Loucy (cell line): Measurements from ENCODE around the gene ALPI.

ENCODE experiments used
- H2AFZ ChIP-seq: fragments of 200-600 bp; sonication (generic); 2 replicates; pipeline ENCODE4 v1.6.0; 2016; ENCODE audit warnings: antibody characterized with exemption, mild to moderate bottlenecking, low read length, moderate library complexity
- H3F3A ChIP-seq: fragments of 200-600 bp; 2 replicates; pipeline ENCODE4 v1.6.0; 2016; ENCODE audit warnings: antibody characterized with exemption, low read depth, mild to moderate bottlenecking
- H3K27me3 ChIP-seq: fragments of 200-600 bp; sonication (generic); 2 replicates; pipeline ENCODE4 v1.6.1; 2014; ENCODE audit warnings: low read length, mild to moderate bottlenecking; ENCODE audit not compliant: insufficient read depth, poor library complexity, severe bottlenecking
- H3K36me3 ChIP-seq: fragments of 200-600 bp; sonication (generic); 2 replicates; pipeline ENCODE4 v1.6.1; 2016; ENCODE audit warnings: low read length; ENCODE audit not compliant: insufficient read depth
- H3K4me1 ChIP-seq: fragments of 200-600 bp; sonication (generic); 2 replicates; pipeline ENCODE4 v1.5.1; 2014; ENCODE audit warnings: low read length, mild to moderate bottlenecking; ENCODE audit not compliant: insufficient read depth, poor library complexity, severe bottlenecking
- H3K4me2 ChIP-seq: fragments of 200-600 bp; sonication (generic); 2 replicates; pipeline ENCODE4 v1.6.0; 2014; ENCODE audit warnings: antibody characterized with exemption, low read length, low read depth, mild to moderate bottlenecking; ENCODE audit not compliant: poor library complexity, severe bottlenecking
- H3K4me3 ChIP-seq: fragments of 200-600 bp; sonication (generic); 2 replicates; pipeline ENCODE4 v1.5.1; 2014; ENCODE audit warnings: low read length, mild to moderate bottlenecking, mixed read lengths; ENCODE audit not compliant: poor library complexity, severe bottlenecking
- H3K79me2 ChIP-seq: fragments of 200-600 bp; sonication (generic); 2 replicates; pipeline ENCODE4 v1.6.1; 2014; ENCODE audit warnings: low read length; ENCODE audit not compliant: insufficient read depth
- H3K9ac ChIP-seq: fragments of 200-600 bp; sonication (generic); 2 replicates; pipeline ENCODE4 v1.6.0; 2014; ENCODE audit warnings: mild to moderate bottlenecking, low read depth, low read length, moderate library complexity; ENCODE audit not compliant: poor library complexity, severe bottlenecking
- H3K9me2 ChIP-seq: fragments of 200-600 bp; sonication (generic); replicated peaks from 2 replicates; pipeline ENCODE4 v1.6.1; 2016; ENCODE audit warnings: low read depth, low read length, mixed read lengths
- H3K9me3 ChIP-seq: fragments of 200-600 bp; sonication (generic); 2 replicates; pipeline ENCODE4 v1.6.1; 2014; ENCODE audit warnings: mild to moderate bottlenecking, antibody characterized with exemption, low read length, low read depth; ENCODE audit not compliant: insufficient read depth
- H4K20me1 ChIP-seq: fragments of 200-600 bp; sonication (generic); 2 replicates; pipeline ENCODE4 v1.6.0; 2014; ENCODE audit warnings: antibody characterized with exemption, low read length, mild to moderate bottlenecking; ENCODE audit not compliant: insufficient read depth, poor library complexity, severe bottlenecking
- CTCF ChIP-seq: fragments of 200-600 bp; sonication (generic); conservative IDR thresholded peaks from 2 replicates; pipeline ENCODE4 v1.5.1; 2014; ENCODE audit warnings: mild to moderate bottlenecking, antibody characterized with exemption, low read length
- EZH2phosphoT487 ChIP-seq: fragments of 200-600 bp; IDR thresholded peaks from 2 replicates; pipeline ENCODE4 v1.6.1; 2018; ENCODE audit warnings: antibody characterized with exemption, mild to moderate bottlenecking, moderate library complexity, borderline replicate concordance

ALPI gene

DNA sequence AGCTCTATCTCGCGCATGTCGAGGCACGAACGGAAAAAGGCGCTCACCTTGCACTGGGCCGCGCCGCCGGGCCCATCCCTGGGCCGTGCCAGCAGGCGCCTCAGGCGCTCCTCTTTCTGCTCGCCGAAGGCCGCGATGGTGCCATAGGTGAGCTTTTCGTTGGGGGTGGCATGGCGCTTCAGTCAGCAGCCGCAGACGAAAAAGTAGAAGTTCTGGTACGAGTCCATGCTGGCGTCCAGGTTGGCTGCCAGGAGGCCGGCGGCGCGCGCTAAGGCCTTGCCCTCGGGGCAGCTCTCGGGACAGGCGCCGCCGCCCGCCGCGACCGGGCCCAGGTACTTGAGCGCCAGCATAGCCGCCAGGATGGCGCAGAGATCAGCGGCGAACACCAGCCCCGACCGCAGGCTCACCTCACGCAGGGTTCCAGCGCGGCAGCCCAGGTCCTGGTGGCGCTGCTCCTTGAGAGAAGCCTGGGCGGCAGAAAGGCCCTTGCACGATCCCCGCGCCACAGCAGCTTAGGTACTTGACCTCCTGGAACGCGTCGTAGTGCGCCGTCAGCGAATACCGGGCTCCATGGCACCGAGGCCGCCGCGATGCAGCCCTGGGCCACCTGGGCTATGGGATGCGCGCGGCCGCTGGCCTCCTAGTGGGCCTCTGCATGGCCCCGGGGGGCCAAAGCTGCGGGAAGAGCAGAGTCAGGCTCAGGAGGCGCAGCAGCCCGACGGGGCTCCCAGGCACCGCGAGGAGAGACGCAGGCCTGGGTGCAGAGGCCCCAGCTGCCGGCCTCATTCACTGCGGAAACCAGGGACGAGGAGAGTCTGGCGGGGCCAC, 36.5 kb upstream of the ALPI start:
- TF ChIP-seq CTCF: no peak
- TF ChIP-seq EZH2phosphoT487: no peak
- Histone ChIP-seq H3K4me1 (no peaks in the 10 kb centered on the region), H3K36me3 (no peaks in the 10 kb centered on the region), H3K9ac (no peak overlapping the region), H3K27me3 (no peaks in the 10 kb centered on the region), H3K9me2 (no peaks in the 10 kb centered on the region), H3F3A (no peaks in the 10 kb centered on the region), H3K4me2 (no peak overlapping the region), H3K79me2 (no peaks in the 10 kb centered on the region), H3K4me3 (no peak overlapping the region), H3K9me3 (peaks cover 7% of the 10 kb centered on the region; the same call in 1 of the 2 replicates), H2AFZ (no peak overlapping the region), H4K20me1 (no peaks in the 10 kb centered on the region)

- no peaks in the 10 kb centered on the region for H3K27me3 ChIP-seq
- TF ChIP-seq CTCF: no peak
- H4K20me1 ChIP-seq: no peaks in the 10 kb centered on the region
- no peaks in the 10 kb centered on the region for H3K9me2 ChIP-seq
- H3K4me1 ChIP-seq: no peaks in the 10 kb centered on the region
- H2AFZ ChIP-seq: no peak overlapping the region
- H3K9ac ChIP-seq: no peak overlapping the region
- no peak overlapping the region for H3K4me3 ChIP-seq
- no peaks in the 10 kb centered on the region for H3F3A ChIP-seq
- H3K79me2 ChIP-seq: no peaks in the 10 kb centered on the region
- peaks cover 7% of the 10 kb centered on the region; the same call in 1 of the 2 replicates for H3K9me3 ChIP-seq
- no peaks in the 10 kb centered on the region for H3K36me3 ChIP-seq
- no peak overlapping the region for H3K4me2 ChIP-seq
Observed at GRCh38 chr2:232420073-232420454, 35.9 kb upstream of the ALPI start.

- H3F3A ChIP-seq: no peaks in the 10 kb centered on the region
- H2AFZ ChIP-seq: no peak overlapping the region
- TF ChIP-seq CTCF: no peak
- H3K9ac ChIP-seq: no peak overlapping the region
- H3K9me2 ChIP-seq: no peaks in the 10 kb centered on the region
- no peaks in the 10 kb centered on the region for H3K4me1 ChIP-seq
- H3K4me2 ChIP-seq: no peak overlapping the region
- H3K9me3 ChIP-seq: peaks cover 7% of the 10 kb centered on the region; the same call in 1 of the 2 replicates
- no peaks in the 10 kb centered on the region for H4K20me1 ChIP-seq
- H3K4me3 ChIP-seq: no peak overlapping the region
- H3K79me2 ChIP-seq: no peaks in the 10 kb centered on the region
- H3K36me3 ChIP-seq: no peaks in the 10 kb centered on the region
- H3K27me3 ChIP-seq: no peaks in the 10 kb centered on the region
Observed at GRCh38 chr2:232420463-232421188, 35.3 kb upstream of the ALPI start.
